NB4 (cell line): ENCODE data around the gene SEPTIN10.

Experiments
- DNase-seq: peaks from one replicate; pipeline ENCODE4 v3.0.0; 2010; ENCODE audit warnings: low read depth
- H3K4me3 ChIP-seq: one replicate; pipeline ENCODE4 v1.5.1; 2011; ENCODE audit warnings: mild to moderate bottlenecking, low read depth, low read length, moderate library complexity
- CTCF ChIP-seq: IDR thresholded peaks from one replicate; pipeline ENCODE4 v1.5.1; 2012; ENCODE audit warnings: low read depth, low read length
- MAX ChIP-seq: IDR thresholded peaks from 2 replicates; pipeline ENCODE4 v1.6.1; 2011; ENCODE audit warnings: low read depth, low read length
- MYC ChIP-seq: IDR thresholded peaks from 2 replicates; pipeline ENCODE4 v1.6.1; 2011; ENCODE audit warnings: low read depth, low read length
- POLR2A ChIP-seq: IDR thresholded peaks from 2 replicates; pipeline ENCODE4 v1.6.1; 2011; ENCODE audit warnings: mild to moderate bottlenecking; ENCODE audit not compliant: insufficient read length; ENCODE audit errors: extremely low read depth

SEPTIN10 gene

GRCh38 chr2:109513230-109513629 is 100.5 kb downstream of the SEPTIN10 start:
- TF ChIP-seq POLR2A (no peak), MAX (no peak), CTCF (no peak), MYC (no peak)
- H3K4me3 ChIP-seq = no peak overlapping the region
- DNase-seq = no peak

- TF ChIP-seq MYC = no peak
- no peak for TF ChIP-seq CTCF
- no peak for DNase-seq
Measured at GRCh38 chr2:109512076-109512475, 101.7 kb downstream of the SEPTIN10 start.

GRCh38 chr2:109511168-109511567 is 102.6 kb downstream of the SEPTIN10 start:
- H3K4me3 ChIP-seq = no peak overlapping the region
- TF ChIP-seq MAX = no peak
- no peak for TF ChIP-seq CTCF
- no peak for TF ChIP-seq POLR2A
- no peak for TF ChIP-seq MYC
- no peak for DNase-seq

More at GRCh38 chr2:109512076-109512475, 101.7 kb downstream of the SEPTIN10 start:
- H3K4me3 ChIP-seq = no peak overlapping the region

GRCh38 chr2:109510136-109511028 is 103.4 kb downstream of the SEPTIN10 start:
- H3K4me3 ChIP-seq = no peak overlapping the region
- DNase-seq = peak; percentile 84
- TF ChIP-seq CTCF (peak; percentile 99), POLR2A (no peak), MYC (peak; percentile 16; the same call in 1 of the 2 replicates), MAX (no peak)

GRCh38 chr2:109508556-109508955 is 105.2 kb downstream of the SEPTIN10 start:
- no peak for DNase-seq
- no peak overlapping the region for H3K4me3 ChIP-seq
- TF ChIP-seq MYC = no peak
- no peak for TF ChIP-seq POLR2A
- no peak for TF ChIP-seq CTCF
- no peak for TF ChIP-seq MAX

GRCh38 chr2:109507828-109508227 is 105.9 kb downstream of the SEPTIN10 start:
- DNase-seq = no peak
- TF ChIP-seq POLR2A = no peak
- TF ChIP-seq CTCF = no peak
- no peak for TF ChIP-seq MYC
- no peak overlapping the region for H3K4me3 ChIP-seq
